Superior temporal gyrus (tissue), 1 donor: ENCODE data around the gene GBE1.
A peak's percentile ranks its signal among the peaks of the same experiment; 100 is the strongest.

Experiments used
- DNase-seq: peaks from one replicate; pipeline ENCODE4 v3.0.0-alpha.2; 2016; ENCODE audit errors: extremely low spot score

GBE1 gene

DNA sequence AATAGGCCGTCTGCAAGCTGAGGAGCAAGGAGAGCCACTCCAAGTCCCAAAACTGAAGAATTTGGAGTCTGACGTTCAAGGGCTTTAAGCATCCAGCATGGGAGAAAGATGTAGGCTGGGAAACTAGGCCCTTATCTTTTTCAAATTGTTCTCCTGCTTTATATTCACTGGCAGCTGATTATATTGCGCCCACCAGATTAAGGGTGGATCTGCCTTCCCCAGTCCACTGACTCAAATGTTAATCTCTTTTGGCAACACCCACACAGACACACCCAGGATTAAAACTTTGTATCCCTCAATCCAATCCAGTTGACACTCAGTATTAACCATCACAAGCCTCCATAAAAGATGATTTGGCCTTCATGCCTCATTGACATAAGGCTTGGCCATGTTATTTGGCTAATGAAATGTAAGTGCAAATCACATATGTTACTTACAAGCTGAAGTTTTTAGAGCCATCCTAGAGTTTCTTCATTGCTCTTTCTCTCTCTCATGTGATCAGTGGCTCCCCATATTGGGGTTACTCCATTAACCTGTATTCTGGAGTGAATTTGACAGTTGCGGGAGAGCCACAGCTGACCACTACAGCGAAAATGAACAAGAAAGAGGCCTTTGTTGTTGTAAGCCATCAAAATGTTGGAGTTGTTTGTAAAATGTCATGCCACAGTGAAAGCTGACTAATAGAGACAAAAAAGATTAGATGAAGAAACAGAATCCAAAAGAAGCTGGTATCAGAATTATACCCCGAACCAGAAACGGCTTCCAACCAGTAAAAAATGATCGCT lies 61.7 kb downstream of the GBE1 start:
- peak; percentile 48 for DNase-seq

GRCh38 chr3:81696090-81696489 lies 65.4 kb downstream of the GBE1 start:
- DNase-seq: no peak

DNA sequence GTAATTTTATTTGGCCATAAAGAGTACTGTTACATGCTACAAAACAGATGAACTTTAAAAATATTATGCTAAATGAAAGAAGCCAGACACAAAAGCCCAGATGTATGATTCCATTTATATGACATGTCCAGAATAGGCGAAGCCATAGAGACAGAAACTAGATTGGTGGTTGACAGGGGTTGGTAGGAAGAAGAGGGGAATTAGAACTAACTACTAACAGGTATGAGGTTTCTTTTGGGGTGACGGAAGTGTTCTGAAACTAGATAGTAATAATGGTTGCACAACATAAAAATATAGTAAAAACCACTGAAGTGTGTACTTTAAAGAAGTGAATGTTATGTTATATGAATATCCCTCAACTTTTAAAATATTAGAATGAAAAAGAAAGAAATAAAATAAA lies 66.1 kb downstream of the GBE1 start:
- no peak for DNase-seq

GRCh38 chr3:81694662-81695061 lies 66.8 kb downstream of the GBE1 start:
- DNase-seq: no peak

- no peak for DNase-seq
Observed at GRCh38 chr3:81692766-81693165, 68.7 kb downstream of the GBE1 start.

GRCh38 chr3:81689617-81690016 lies 71.8 kb downstream of the GBE1 start:
- no peak for DNase-seq

- DNase-seq: no peak
Observed at GRCh38 chr3:81684751-81685395, 76.6 kb downstream of the GBE1 start.

GRCh38 chr3:81676706-81677456 lies 84.6 kb downstream of the GBE1 start:
- DNase-seq: no peak

GRCh38 chr3:81674690-81675089 lies 86.8 kb downstream of the GBE1 start:
- DNase-seq: no peak

DNA sequence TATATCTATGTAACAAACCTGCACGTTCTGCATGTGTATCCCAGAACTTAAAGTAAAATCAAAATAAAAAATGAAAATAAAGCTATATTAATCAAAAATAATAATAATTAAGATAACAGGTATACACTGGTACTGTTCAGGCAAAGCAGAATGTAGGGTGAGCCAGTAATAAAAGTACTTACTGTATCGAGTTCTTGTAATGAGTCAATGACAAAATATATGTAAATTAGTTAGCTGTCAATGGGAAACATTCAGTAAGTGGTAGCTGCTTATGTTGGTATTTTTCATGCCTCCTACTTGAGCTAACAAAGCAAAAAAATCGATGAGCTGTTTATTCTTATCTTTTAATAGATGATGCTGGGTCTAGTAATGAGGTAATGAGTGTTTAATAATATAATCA lies 93.2 kb downstream of the GBE1 start:
- no peak for DNase-seq

- peak; percentile 68 for DNase-seq
Observed at GRCh38 chr3:81666502-81667121, 94.8 kb downstream of the GBE1 start.

DNA sequence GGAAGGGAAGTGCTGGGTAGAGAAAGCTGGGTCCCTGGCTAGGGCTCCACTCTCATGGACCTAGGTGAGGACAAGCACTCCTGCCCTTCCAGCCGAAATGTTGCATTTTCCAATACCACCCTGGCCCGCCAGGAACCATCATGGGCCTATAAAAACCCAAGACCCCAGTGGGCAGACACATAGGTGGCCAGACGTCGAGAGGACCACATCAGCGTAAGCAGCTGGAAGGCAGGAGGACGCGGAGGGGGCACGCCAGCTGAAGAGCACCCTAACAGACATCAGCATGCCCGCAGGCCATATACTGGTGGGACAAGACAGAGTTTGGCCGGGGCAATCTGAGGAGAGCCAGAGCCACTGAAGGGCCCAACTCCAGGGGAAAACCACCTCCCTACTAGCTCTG lies 98.3 kb downstream of the GBE1 start:
- no peak for DNase-seq

GRCh38 chr3:81660036-81660435 lies 101.4 kb downstream of the GBE1 start:
- DNase-seq: no peak

GRCh38 chr3:81658322-81658997 lies 103.0 kb downstream of the GBE1 start:
- no peak for DNase-seq

DNA sequence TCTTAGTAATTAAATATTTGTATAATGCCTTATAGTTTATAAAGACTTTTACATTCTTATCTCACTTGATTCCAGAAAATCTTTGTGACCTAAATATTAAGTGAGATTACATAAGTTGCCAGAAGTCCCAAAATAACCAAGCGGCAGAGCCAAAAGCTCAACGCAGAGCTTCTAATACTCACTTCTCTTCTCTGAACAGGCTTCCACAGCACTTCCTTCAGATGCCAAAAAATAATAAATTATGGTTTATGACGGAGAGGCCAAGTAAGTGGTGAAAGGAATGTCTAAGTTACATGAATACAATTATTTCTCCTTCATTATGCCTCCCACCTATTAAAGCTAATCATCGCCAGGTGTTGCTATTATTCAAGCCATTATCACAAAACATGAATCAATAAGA lies 110.3 kb downstream of the GBE1 start:
- no peak for DNase-seq

- DNase-seq: no peak
Observed at GRCh38 chr3:81650187-81650586, 111.3 kb downstream of the GBE1 start.

GRCh38 chr3:81645248-81645647 lies 116.2 kb downstream of the GBE1 start:
- no peak for DNase-seq

GRCh38 chr3:81643721-81644120 lies 117.7 kb downstream of the GBE1 start:
- no peak for DNase-seq

DNA sequence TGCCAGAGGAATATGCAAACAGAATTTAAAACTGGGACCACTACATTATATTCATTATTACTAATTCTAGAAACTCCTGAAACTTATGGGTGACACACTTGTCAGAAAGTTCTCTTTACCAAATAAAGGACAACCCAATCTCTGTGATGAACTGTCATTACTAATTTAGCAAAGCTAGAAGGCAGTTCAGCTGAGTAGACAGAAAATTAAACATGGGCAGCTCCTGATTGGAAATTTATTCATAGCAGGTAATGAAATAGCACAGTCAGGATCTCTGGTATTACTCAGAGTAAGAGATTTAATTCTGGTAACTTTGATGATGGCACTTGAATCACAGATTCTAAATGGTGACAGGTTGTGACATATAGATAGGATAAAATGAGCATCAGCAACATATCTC lies 123.0 kb downstream of the GBE1 start:
- DNase-seq: no peak

DNA sequence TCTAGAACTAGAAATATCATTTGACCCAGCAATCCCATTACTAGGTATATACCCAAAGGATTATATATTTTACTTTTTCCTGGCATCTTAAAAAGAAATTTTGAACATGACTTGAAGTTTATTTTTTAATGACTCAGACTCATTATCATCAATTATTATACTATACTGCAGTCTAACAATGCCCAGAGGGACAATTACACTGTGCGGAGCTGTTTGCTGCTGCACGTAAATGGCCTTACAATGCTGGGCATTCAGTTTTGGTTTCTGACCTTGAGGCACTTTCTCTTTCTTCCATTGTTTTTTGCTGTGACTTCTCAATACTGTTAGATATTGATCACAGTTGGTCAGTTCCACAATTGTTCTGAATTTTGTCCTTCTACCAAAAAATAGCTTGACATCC lies 128.8 kb downstream of the GBE1 start:
- no peak for DNase-seq

DNA sequence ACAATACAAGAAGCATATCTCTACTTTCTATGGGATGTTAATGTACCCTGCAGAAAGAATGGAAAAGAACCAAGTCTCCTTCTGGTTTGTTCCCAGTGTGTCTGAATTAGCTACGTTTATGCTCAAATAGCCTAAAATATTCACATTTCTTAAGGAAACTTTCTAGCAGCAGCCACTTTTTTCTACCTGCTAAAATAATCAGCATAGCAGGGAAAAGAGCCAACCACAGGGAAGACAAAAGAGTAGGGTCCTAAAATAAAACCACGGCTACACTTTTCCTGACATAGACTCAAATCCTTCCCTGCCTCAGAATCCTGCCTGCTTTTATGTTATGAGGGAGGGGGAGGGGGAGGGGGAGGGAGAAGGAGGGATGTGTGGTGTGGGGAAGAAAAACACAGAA lies 136.7 kb downstream of the GBE1 start:
- no peak for DNase-seq

DNA sequence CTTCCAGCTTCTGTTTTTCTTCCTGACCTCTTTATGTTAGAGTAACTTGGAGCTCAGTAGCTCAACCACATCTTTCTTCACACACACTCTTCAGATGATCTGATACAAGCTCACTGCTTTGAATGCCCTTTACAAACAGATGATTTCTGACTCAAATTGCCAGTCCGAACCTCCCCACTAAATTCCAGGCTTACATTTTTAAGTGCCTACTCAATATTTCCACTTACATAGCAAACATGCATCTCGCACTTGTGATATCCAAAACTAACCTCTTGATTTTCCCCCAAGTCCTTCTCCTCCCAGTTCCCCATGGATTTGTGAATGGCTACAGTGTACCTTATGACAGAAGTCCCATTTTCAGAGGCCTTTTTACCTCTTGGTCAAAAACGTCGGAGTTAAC lies 139.1 kb downstream of the GBE1 start:
- DNase-seq: no peak
